ENCODE measurements around the gene C22orf15.
"Not testable (repeated sequence)": the region's sequence is repeated elsewhere in the genome, so short reads cannot be mapped to it uniquely, and the experiment has no call there.

The C22orf15 gene, protein sequence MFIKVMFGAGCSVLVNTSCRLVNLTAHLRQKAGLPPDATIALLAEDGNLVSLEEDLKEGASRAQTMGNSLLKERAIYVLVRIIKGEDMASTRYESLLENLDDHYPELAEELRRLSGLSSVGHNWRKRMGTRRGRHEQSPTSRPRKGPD

DNA sequence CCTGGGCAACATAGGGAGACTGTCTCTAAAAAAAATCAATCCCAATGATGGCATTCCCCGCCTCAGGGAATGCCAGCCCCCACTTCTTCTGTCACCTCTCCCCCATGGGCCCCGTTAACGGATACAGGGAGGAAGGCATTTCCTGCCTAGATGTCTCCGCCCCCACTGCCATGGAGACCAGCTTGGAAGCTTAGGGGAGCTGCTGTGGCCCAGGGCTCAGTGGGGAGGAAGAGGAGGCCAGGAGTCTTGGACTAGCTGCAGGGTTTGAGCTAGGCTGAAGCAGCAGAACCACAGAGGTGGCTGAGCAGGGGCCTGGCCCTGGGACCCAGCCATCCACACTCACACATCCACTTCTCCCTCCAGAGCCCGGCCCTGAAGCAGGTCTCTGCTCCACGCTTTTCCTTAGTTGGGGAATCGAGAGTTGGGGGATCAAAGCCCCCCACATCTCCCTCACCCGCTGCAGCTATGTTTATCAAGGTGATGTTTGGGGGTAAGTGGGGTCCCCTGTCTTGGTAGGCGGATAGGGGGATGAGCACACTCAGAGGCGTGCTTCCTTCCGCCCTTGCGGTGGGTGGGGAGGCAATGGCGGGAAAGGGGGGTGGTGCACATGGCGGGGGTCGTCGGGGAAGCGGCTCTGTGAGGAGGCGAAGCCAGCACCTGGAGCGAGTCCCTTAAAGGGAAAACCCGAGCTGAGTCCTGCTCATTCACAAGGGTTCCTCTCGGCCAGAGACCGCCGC lies at the start of gene C22orf15:
C22orf15 (plus strand) TSS at position 149 of the 737 bp plus-strand sequence; CDS start at position 466, 317 bp downstream.
- DNase-seq = peak; percentile 30

DNA sequence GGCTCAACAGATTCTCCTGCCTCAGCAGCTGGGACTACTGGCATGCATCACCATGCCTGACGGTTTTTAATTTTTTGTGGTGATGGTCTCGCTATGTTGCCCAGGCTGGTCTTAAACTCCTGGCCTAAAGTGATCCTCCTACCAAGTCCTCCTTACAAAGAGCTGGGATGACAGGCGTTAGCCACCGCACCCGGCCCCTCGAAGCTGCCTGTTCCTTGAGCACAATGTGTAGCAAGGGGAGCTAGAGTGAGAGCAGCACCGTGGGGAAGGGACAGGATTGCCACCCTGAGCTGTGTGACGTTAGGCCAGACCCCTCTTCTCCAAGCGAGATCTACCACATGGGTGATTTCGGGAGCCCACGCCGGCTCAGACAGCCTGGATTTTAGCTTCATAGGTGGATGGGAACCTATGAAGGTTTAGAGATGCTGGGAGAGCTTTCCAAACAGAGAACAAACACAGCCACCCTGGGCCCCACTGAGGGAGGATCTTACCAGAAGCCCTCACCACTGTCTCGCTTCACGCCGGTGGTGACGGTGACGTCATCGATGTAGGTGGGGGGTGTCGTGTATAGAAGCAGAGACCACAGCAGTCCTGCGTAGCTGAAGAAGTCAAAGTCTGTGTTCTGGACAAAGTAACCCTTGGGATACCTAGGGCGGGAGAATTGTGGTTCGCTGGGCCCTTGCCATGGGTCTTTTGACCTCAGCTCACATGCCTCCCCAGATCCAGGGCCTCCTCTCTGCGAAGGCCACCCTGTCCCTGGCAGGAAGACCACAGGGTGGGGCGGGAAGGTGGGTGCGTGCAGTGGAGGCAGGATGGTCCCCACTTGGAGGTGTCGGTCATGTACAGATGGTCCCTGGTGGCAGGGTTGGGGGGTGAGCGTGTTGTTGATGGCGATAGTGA lies 48.8 kb upstream of the C22orf15 start:
- DNase-seq = no peak

DNA sequence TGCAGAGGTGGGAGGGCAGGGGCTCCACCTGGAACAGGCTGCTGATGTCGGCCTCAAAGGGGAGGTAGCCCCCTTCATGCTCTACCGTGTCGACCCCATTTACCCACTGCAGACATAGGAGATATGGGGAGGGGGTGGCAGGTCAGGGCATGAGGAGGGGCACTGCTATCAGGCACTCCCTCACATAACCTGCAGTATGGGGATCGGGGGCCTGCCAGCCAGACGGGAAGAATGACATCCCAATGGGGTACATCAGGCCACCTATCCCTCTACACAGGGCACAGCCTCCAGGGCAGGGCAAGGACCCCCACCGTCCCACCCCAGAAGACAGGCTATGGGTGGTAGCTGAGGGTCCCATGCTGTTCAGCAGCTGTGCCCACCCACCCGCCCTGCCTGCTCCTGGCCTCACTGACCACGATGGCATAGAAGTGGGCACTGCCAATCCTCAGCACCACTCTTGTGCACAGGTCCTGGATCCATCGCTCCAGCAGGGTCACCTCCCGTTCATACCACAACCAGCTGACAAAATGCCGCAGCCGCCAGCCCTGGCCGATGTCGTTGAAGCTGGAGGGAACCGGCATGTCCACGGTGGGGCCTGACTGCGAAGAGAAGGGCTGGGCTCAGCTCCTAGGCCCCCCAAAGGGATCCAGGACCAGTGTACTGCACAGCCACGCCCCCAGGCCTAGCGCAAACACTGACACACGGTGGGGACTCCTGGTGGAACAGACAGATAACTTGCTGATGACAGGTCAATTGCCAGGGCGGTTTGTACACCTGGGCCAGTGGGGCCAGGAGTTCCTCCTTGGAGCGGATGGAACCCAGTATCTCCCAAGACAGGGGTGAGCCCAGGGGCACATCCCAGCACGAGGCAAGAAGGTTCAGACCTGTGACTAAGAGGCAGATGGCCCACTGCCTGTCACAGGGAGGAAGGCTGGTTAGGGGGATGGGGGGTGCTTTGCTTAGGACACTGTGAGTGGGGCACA lies 47.9 kb upstream of the C22orf15 start:
- DNase-seq = peak; percentile 42

DNA sequence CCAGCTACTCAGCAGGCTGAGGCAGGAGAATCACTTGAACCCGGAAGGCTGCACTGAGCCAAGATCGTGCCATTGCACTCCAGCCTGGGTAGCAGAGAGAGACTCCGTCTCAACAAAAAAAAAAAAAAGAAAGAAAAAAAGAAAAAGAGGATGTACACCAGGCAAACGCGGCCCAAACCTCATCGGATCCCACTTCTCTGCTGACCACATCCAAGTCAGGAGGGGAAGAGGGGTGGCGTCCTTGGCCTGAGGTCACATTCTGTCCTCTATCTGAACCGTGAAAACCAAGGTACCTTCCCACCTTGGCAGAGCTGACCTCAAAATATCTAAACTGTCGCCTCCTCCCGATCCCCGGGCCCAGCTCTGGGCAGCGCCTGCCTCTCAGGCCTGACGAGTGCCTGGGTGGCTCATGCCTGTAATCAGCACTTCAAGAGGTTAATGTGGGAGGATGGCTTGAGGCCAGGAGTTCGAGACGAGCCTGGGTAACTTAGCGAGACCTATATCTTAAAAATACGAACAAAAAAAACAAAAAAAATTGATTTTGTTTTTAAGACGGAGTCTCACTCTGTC lies 46.9 kb upstream of the C22orf15 start:
- DNase-seq = peak; percentile 57

DNA sequence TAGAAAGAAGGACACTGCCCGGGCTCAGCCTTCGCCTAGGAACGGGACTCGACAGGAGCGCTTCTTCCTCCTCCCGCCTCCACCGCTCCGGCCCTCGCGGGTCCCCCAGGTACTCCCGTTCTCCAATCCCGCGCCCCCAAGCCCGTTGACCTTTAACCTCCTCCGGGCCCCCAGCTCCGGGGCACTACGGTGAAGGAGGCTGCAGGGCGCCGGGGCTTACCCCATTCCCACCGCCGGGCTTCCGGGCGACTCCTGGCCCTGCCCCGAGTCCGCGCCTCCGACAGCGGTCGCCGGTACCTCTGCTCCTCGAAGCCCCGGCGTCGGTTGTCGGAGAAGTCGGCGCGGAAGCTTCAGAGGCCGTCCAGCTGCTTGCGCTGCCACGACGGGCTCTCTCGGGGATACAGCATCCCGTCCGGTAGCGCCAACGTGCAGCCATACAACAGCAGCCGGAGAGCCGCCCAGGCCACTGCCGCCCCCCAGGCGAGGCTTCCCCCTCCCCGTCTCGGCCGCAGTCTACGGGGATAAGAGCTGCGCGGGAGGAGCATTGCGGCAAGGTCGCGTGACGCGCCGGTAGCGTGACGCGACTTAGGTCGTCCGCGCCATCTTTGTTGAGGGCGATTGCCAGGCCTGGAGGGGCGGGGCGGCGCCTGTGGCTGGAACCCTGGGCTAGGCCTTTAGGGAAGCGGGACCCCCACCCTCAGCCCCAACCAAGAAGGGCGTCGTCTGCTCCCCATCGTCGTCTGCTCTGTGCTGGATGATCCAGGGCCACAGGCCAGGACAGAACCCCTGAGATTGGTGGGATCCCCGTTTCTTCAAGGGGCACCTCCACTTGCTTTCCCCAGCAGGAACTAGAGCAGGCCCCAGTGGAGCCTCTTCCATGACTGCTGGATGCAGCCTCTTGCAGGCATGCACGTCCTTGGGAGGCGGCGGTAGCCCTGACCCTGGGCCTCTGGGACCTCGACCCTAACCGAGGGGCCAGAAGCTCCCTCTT lies 45.7 kb upstream of the C22orf15 start:
- DNase-seq = peak; percentile 89

DNA sequence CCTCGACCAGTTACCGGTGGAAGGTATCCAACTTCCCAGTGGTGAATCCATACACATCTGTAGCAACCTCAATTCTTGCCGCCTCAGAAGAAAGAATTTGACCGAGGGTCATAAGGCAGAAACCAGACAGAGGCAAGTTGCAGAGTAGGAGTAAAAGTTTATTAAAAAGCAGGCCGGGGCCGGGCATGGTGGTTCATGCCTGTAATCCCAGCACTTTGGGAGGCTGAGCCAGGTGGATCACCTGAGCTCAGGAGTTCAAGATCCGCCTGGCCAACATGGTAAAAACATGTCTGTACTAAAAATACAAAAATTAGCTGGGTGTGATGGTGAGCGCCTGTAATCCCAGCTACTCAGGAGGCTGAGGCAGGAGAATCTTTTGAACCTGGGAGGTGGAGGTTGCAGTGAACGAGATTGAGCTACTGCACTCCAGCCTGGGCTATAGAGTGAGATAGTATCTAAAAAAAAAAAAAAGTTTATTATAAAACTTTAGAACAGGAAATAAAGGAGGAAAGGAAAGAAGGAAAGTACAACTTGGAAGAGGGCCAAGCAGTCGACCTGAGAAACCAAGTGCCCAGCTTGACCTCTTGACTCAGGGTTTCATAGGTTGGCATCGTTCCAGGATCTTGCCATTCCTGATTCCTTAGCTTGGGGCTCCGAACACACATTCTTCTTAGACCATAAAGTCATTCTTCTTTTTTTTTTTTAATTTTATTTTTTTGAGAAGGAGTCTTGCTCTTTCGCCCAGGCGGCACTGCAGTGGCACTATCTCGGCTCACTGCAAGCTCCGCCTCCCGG lies 44.2 kb upstream of the C22orf15 start:
- no peak for DNase-seq

DNA sequence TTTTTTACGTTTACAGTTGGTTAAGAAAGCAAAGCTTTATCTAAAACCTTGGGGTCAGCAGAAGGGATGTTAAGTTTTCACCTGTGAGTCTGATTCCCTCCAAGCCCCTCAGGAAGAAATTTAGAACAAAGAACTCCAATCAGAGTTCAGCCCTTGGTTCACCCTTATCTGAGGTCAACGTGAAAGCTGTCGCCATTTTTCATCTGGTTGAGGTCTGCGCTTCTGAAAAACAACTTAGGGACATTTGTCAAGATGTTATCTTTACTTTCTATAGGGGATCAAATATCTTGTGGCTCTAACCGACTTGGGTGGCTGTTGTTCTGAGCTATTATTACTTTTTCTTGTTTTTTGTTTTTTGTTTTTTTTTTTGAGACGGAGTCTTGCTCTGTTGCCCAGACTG lies 41.9 kb upstream of the C22orf15 start:
- DNase-seq = no peak

DNA sequence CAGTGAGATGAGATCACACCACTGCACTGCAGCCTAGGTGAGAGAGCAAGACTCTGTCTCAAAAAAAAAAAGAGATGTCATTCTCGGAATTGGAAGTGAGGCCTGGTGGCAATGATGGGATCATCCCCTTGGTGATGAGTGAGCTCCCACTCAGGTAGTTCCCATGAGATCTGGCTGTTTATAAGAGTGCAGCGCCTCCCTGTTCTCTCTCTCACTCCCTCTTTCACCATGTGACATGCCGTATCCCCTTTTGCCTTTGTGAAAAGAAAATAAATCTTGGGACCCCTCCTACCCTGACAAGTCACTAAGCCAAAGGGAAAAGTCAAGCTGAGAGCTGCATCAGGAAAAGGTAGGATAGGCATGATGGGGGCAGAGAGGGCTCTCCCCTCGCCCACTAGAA lies 40.6 kb upstream of the C22orf15 start:
- DNase-seq = no peak

DNA sequence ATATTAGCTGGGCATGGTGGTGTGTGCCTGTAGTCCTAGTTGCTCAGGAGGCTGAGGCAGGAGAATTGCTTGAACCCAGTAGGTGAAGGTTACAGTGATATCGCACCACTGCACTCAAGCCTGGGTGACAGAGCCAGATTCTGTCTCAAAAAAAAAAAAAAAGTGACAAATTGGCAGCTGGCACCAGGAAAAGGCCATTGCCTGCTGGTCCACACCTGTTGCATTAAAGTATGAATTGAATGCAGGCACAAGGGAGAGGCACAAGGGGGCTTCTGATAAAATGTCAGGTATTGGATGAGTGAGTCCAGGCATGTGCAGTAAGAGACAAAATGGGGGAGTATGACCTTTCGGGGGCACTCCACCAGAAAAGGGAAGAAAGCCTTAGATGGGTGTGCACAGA lies 40.1 kb upstream of the C22orf15 start:
- DNase-seq = no peak

DNA sequence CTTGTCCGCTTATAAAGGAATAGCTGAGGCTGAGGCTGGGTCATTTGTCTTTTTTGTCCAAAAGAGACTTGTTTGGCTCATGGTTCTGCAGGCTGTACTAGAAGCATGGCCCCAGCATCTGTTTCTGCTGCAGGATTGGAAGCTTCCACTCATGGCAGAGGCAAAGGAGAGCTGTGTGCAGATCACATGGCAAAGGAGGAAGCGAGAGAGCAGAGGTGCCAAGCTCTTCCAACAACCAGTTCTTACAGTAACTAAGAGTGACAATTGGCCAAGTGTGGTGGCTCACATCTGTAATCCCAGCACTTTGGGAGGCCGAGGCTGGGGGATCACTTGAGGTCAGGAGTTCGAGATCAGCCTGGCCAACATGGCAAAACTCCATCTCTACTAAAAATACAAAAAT lies 34.7 kb upstream of the C22orf15 start:
- not testable (repeated sequence) for DNase-seq

DNA sequence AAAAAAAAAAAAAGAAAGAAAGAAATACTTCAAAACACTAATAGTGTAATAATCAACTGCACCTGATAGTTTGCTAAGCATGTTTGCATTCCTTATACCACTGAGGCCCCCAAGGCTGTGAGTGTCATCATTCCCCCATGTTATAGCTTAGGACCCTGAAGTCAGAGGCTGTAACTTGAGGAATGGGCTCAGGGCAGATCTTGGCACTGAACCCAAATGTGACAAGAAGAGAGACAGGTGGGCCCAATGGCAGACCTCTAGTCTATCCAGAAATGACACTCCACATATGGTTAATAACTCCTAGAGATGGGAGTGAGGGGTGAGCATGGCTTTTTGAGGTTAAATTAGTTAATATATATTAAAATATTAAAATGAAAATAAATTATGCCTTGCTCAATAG lies 25.1 kb upstream of the C22orf15 start:
- no peak for DNase-seq

DNA sequence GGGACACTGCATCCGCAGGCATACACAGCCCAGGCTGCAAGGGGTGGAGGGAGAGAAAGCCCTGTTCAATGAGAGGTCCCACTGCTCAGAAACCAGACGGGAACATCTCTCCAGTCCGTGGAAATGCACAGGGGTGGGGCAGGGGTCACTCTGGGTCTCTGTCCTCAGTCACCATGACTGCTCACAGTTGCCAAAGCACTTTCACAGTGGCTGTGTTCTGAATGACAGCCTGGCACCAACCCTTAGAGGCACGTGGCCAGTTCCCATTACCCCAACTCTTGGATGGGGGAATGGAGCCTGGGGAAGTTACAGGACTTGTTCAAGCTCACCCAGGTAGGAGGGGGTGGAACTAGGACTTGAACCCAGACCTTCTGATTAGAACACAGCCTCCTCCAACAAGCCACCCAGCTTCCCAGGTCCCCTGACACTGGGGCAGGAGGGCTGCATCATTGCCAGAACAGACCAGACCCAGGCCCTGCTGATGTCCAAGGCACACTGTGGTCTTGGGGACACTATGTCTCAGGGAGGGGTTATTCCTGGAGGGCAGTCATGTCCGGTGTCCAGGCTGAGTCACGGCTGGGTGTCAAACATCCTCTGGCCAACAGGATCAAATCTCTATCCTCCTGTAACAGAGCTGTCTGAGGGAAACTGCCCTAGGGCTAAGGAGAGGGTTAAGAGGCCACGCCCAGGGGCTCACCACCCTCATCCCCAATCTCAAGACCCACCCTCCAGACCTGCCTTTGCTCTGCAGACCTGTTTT lies 20.1 kb upstream of the C22orf15 start:
- DNase-seq = no peak

DNA sequence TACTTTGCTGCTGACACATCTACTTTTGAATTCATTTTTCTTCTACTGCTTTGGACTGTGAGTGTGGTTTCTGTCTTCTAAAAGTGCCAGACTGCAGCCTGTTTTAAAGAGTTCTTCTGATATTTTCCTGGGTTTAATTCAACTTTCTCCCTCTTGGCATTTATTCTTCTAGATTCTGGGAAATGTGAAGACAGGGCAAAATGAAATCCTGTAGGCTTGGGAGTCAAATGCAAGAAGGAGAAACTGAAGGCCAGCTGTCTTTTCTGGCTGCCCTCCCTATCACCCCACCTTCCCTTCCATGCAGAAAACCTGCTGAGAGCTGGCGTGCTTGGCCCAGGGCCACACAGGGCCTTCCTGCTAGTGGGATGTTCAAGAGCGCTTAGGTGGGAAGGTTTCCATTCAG lies 19.5 kb upstream of the C22orf15 start:
- DNase-seq = no peak

DNA sequence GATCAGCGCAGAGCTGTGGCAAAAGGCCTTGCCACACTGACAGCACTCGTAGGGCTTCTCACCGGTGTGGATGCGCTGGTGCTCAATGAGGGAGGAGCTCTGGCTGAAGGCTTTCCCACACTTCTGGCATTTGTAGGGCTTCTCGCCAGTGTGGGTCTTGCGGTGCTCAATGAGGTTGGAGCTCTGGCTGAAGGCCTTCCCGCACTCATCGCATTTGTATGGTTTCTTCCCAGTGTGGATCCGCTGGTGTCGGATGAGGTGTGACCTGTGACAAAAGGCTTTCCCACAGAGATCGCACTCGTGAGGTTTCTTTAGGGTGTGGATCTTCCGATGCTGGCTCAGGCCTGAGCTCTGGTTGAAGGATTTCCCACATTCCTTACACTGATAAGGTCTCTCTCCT lies 18.8 kb upstream of the C22orf15 start:
- no peak for DNase-seq

DNA sequence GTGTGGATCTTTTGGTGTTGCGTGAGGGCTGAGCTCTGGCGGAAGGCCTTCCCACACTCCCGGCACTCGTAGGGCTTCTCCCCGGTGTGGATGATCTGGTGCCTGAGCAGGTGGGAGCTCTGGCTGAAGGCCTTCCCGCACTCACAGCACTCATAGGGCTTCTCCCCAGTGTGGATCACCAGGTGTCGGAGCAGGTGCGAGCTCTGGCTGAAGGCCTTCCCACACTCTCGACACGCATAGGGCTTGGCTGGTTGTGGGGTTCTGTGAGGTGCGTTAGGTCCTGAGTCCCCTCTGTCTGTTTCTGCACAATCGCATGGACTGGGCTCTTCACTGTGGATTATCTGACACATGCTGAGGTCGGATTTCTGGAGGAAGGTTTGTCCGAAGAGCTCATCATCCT lies 18.3 kb upstream of the C22orf15 start:
- no peak for DNase-seq

DNA sequence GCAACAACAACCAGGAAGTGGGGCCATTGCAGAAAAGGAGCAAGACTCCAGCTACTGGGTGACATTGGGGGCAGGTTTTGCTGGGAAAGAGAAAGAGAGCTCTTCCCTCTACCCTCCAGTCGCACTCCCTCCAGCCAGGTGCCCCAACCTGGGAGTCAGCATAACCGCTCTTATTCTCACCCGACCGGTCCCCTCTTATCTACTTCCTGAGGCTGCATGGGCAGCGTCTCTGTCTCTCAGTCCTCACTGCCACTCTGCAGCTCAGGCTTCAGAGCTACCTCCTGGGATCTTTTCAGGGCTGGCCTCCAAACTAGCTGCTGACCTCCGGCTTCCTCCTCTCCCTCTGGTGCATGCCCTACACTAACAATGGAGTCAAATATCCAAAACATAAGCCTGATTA lies 17.0 kb upstream of the C22orf15 start:
- DNase-seq = peak; percentile 34

DNA sequence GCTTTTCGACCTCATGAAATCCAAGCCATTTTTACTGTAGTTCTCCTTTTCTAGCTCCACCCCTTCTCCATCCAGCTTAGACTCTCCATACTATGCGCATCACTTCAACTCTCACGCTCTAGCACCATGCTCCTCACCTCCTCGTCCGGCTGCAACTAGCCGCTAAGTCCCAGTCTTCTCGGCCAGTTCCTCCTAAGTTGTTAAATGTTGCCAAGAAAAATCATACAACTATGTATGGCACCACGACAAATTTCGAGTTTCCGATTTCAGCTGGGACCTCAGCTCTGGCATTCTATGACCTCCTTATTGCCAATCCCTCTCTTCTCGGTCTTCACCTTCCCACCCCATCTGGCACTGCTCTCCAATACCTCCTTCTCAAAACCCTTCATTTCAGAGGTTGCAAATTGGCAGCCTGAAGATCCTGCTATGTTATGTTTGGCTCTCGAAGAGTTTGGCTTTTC lies 12.9 kb upstream of the C22orf15 start:
- DNase-seq = no peak

DNA sequence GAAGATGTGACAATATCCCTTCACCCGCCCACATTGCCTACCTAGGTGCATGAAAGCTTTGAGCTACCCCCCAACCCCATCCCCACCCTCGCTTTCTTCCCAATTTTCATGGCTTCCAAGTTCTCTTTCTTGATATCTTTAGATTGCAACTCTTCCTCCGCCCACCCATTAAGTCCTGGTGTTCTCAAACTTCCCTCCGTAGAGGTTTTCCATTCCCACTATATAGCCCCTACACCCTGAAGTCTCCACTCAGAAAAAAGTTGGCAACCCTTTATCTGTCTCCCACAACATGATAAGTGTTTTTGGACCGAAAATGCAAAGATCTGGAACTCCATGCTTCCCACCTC lies 12.4 kb upstream of the C22orf15 start:
- no peak for DNase-seq
